Thyroid gland (tissue), 4 donors: ENCODE measurements around the gene SLC24A4.

Source experiments
- POLR2A ChIP-seq, 2 donors: fragments of 450-650 bp; IDR thresholded peaks; one replicate each; pipeline ENCODE4 v1.6.1; 2017; ENCODE audit warnings: antibody characterized with exemption in 2 of 2, mild to moderate bottlenecking in 2 of 2, moderate library complexity in 1 of 2
- TF ChIP-seq, protein P1 (sequence below), 6 experiments: fragments of 200-600 bp in 3 of 6; fragments of 450-650 bp in 3 of 6; sonication (generic) in 3 of 6; IDR thresholded peaks; one replicate each; pipeline ENCODE4 v1.5.1; 2016 to 2019; ENCODE audit warnings: antibody characterized with exemption in 6 of 6, mild to moderate bottlenecking in 2 of 6, inconsistent platforms in 1 of 6, moderate library complexity in 1 of 6

DNA sequence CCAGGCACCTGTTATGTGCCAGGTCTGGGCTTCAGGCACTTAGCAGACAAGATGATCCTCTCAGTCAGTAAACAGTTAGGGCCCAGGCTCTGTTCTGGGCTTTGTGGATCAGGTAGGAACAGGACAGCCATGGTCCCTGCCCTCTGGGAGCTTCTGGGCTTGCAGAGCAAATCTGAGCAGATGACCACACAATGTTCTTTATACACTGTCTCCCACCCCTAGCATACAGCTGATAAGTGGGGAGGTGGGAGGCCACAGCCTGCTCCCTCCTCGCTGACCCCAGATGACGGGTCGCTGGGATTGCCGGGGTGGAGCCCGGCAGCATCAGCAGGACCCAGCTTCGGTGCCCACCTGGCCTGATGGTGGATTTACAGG is 137.6 kb downstream of the SLC24A4 start:
- TF ChIP-seq, protein P1, sequence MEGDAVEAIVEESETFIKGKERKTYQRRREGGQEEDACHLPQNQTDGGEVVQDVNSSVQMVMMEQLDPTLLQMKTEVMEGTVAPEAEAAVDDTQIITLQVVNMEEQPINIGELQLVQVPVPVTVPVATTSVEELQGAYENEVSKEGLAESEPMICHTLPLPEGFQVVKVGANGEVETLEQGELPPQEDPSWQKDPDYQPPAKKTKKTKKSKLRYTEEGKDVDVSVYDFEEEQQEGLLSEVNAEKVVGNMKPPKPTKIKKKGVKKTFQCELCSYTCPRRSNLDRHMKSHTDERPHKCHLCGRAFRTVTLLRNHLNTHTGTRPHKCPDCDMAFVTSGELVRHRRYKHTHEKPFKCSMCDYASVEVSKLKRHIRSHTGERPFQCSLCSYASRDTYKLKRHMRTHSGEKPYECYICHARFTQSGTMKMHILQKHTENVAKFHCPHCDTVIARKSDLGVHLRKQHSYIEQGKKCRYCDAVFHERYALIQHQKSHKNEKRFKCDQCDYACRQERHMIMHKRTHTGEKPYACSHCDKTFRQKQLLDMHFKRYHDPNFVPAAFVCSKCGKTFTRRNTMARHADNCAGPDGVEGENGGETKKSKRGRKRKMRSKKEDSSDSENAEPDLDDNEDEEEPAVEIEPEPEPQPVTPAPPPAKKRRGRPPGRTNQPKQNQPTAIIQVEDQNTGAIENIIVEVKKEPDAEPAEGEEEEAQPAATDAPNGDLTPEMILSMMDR (IDR thresholded peaks at IDR 0.05), result no peak
- TF ChIP-seq POLR2A (IDR thresholded peaks at IDR 0.05), result no peak
